ENCODE measurements around the gene MTRF1.

Gene MTRF1, protein sequence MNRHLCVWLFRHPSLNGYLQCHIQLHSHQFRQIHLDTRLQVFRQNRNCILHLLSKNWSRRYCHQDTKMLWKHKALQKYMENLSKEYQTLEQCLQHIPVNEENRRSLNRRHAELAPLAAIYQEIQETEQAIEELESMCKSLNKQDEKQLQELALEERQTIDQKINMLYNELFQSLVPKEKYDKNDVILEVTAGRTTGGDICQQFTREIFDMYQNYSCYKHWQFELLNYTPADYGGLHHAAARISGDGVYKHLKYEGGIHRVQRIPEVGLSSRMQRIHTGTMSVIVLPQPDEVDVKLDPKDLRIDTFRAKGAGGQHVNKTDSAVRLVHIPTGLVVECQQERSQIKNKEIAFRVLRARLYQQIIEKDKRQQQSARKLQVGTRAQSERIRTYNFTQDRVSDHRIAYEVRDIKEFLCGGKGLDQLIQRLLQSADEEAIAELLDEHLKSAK

DNA sequence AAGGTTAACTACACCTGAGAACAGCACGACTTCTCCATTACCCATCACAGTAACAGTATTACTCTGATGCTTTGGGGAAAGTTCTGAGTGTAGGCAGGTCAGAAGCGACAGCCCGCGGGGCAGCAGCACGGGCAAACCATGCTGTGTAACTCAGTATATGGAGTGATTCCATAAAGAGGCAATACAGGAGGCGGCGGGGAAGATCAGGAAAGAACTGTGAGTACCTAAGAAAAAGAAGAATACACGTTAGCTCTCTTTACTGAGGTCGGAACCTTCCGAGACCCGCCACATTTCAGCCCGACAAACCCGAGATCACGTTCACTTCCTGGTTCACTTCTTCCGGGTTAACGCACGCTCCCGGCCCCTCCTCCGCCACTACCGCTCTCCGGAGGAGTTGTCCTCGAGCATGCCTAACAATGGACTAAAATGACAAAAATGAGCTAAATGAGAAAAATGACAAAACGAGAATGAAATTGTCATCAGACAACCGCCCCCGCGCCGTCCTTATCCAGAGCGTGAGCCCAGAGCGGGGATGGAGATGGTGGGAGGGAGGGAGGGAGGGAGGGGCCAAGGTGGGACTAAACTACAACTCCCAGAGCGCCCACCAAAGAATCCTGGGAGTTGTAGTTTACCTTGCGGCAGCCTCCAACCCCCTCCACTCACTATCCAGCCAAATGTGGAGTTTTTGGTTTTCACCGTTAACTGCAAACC, at the start of gene MTRF1:
Gene MTRF1, minus strand, starts transcription at position 316 of the 711 bp plus-strand sequence. CDS start 2,669 bp downstream, outside the sequence.
- DNase-seq = peak; percentile 80 to 81

DNA sequence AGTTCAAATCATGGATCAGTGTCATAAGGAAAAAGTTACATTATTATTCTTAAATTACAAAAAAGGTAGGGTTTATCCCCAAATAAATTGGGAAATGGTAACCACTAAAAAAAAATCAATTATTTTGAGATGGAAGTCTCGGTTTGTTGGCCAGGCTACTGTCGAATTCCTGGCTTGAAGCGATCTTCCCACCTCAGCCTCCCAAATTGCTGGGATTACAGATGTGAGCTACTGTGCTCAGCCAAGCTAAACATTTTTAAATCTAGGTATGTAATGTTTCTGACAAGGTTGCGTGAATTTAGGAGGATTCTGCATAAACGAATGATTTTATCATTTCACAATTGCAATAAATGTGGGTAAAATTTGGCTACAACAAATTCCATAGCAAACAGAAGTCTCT, 49.7 kb upstream of the MTRF1 start:
- no peak for DNase-seq

DNA sequence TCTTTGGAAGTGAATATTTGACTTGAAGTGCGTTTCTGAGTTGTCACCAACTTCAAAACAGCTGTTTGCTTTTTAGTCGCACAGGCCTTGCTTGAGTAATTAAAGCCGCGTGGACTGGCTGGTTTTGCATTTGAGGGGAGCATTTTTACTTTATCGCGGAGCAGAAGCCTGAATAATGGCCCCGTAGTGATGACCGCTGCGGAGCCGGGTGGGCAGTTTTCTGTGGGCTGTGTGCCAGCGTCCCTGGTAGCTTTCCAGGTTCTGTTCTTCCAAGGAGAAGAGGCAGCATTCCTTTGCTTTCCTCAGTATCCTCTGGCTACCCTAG, 48.8 kb upstream of the MTRF1 start:
- DNase-seq = no peak

DNA sequence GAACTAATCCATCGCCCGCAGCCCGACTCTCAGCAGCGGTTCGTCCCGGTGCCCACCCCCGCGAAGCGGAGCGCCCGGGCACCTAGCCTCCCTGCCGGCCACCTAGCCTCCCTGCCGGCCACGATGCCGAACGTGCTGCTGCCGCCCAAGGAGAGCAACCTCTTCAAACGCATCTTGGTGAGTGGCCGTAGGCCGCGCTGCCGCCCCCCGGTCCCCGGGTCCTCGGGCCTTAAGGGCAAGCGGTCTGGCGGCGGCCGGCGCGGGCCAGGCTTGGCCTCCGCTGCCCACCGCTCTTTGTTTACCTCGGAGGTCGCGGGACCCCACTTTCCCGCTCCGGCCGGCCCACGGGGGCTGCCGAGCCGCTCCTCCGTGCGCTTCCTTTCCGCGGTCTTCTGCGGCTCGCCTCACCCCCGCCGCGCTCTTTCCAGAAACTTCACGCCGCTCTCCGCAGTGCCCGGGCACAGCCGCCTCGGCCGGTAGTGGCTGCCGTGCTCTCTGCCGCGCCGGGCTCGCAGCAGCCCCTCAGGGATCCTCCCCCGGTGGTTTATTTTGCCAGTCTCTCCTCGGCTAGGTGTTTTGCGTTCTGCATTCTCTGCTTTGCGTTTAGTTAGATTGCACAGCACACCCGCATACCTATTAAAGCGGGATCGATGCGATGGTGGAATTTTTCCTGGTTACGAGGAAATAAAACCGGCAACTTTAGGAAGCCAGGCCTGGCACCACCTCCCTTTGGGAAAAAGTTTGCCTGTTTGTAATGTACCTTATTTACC, 48.2 kb upstream of the MTRF1 start:
- DNase-seq = peak; percentile 54 to 55

- DNase-seq = peak; percentile 94
Observed at GRCh38 chr13:41310963-41311405, 47.6 kb upstream of the MTRF1 start, which contains the start of gene NAA16. TSS of gene NAA16 (plus strand) at chr13:41311267. CDS start at chr13:41311529, 262 bp downstream.

DNA sequence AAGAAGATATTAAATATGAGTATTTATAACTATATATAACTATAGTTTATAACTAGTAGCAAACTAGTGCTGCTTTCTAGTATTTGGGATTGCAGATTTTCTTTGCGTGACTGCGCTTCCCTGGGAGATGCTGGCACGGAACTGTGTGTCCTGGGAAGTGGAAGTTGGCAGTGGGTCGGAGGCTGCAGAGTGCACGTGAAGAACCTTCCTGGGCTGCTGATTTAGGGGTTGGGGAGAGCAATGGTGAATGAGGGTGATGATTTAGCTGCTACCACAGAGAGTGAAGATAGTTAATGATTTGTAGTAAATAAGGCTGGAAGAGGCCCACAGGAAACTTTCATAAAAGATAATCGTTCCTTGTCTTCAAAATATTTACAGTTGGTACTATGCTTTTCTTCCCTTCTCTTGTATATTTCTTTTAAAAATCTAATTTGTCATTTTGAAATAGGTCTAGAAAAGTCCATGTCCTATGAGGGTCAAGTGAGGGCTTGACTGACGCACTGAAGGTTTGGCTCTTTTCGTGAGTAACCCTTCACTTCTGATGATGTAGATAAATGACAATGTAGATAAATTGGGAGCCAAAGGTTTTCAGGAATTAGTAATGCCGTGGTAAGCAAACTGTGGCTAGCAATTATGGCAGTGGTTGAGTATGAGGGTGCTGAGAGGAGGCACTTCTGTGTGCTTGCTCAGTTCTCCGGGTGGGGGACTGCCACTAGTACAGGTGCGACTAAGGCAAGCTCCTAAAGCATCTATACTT, 44.7 kb upstream of the MTRF1 start:
- DNase-seq = no peak

GRCh38 chr13:41306271-41307145, 43.1 kb upstream of the MTRF1 start:
- no peak for DNase-seq

DNA sequence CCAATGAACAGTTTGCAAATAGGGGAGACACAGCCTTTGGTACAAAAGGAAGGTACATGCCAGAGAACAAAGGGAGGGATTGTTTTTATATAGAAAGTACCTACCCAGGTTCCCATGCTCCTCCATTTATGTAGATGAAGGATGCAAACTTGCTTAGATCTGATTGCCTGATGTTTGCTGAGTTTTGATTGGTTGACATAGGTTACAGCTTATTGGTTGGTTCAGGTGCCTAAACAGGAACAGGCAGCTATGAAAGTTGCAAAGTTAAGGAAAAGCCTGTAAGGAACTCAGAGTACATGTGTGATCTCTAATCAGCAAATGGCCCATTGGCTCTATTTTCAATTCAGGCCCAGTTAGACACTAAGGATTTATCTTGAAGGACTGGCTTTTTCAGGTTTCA, 41.2 kb upstream of the MTRF1 start:
- DNase-seq = no peak

- no peak for DNase-seq
Observed at GRCh38 chr13:41302743-41303142, 39.4 kb upstream of the MTRF1 start.

DNA sequence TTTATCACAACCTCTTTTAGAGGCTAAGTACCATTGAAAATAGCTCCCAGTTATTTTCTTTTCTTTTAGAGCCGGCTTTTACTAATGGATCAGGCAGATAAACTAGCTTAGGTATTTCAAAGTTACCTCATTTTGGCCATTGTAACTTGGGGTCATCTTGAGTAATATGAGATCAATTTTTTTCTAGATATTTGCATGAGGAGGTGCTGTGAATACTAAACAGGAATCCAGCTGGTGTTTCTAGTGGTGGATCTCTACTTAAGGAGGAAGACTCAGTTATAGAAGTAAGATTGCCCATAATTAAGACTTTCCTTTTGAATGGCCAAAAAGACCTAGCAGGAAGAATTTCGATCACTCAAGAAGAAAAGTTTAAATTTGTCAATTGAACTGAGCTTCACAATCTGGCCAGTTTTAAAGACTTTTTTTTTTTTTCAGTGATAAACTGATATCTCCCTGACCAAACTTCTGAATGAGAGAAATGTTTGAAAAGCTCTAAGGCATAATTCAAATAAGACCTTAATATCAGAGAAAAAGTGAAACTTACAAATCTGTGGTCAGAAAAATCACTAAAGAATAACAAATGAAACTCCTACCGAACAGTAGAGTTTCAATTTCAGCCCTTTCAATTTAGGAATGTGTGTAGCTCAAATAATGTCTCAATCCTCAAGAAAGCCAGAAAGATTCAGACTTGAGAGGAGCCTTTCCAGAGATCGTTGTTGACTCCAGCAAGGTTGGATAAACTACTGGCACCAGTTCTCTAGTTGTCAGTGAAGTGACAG, 36.1 kb upstream of the MTRF1 start:
- no peak for DNase-seq

DNA sequence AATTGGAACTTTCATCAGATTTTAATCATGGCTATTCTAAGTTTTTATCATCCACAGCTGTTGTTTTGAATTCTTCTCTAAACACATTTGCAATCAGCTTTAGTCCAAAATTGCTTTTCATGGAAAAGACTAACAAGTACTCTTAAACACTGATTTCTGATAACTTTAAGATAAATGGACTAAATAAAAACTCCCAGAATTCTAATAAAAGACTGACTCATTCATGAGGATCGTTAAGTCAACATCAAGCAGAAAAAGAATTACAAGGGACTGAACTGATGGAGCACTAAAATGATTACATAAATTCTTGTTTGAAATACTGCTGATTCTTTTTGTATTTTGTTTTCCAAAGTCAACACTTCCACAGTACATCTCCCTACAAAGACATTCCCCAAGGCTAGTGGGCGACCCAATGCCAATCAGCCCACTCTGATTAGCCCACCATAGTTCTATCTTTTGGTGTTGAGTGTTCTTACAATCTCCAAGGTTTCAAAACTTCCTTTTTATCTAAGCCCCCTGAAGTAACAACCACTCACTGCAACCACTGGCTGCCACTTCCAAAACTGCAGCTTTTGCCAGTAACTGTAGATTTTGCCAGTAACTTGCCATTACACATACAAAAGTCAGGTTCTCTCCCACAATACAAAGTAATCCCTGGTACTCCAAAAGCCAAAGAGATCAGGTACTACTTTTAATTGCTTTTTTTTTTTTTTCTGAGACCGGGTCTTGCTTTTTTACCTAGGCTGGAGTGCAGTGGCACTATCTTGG, 33.7 kb upstream of the MTRF1 start:
- no peak for DNase-seq

DNA sequence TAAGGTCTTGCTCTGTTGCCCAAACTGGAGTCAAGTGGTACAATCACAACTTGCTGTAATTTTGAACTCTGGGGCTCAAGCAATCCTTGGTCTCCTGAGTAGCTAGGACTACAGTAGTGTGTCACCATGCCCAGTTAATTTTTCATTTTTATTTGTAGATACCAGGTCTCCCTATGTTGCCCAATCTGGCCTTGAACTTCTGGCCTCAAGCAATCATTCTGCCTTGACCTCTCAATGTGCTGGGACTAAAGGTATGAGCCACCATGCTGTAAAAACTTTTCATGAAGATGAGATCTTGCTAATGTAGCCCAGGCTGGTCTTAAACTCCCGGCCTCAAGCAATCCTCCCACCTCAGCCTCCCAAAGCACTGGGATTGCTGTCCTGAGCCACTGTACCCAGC, 32.6 kb upstream of the MTRF1 start:
- DNase-seq = no peak

- no peak for DNase-seq
Observed at GRCh38 chr13:41294914-41295313, 31.5 kb upstream of the MTRF1 start.

- no peak for DNase-seq
Observed at GRCh38 chr13:41293272-41293671, 29.9 kb upstream of the MTRF1 start.

DNA sequence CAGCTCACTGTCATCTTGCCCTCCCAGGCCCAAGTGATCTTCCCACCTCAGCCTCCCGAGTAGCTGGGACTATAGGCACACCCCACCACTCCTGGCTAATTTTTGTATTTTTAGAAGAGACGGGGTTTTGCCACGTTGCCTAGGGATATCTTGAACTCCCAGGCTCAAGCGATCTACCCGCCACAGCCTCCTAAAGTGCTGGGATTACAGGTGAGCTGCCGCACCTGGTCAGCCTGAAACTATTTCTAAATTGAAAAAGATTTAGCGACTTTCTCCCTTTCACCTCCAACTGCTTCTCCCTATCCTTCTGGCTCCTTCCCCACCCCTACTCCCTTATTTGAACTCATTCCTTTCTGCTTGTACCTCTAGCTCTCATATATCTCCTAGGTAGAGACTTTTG, 27.9 kb upstream of the MTRF1 start:
- DNase-seq = no peak

DNA sequence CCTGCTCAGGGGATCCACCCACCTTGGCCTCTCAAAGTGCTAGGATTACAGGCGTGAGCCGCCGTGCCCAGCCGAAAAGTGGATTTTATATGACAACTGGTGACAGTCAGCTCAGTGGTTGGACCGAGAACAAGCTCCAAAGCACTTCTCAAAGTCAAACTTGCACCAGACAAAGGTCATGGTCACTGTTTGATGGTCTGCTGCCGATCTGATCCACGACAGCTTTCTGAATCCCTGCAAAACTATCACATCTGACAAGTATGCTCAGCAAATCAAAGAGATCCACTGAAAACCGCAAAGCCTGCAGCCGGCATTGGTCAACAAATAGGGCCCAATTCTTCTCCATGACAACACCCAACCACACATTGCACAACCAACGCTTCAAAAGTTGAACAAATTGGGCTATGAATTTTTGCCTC, 26.1 kb upstream of the MTRF1 start:
- peak in 1 of 2 donors; percentile 4 for DNase-seq

- no peak for DNase-seq
Observed at GRCh38 chr13:41286370-41286769, 23.0 kb upstream of the MTRF1 start.

- DNase-seq = no peak
Observed at GRCh38 chr13:41284512-41285288, 21.3 kb upstream of the MTRF1 start.

DNA sequence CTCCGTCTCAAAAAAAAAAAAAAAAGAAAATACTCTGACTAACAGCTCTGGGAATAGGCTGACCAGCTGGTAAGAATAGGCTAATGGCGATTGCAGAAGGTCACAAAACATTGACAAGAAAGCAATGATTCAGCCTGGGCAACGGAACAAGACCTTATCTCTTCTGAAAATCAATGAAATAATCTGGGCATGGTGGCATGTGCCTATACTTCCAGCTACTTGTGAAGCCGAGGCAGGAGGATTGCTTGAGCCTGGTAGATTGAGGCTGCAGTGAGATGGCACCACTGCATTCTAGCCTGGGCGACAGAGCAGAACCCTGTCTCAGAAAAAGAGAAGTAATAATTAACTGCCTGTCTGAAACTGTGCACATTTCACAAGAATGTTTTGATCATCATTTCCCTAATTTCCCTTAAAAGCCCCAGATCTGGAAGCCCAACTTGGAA, 18.8 kb upstream of the MTRF1 start:
- DNase-seq = no peak
